MG63 (cell line): Measurements from ENCODE around the gene SLCO4A1. TPM values are rescaled to one million over a fixed set of nuclear protein-coding genes. Genes with fewer than 3 reads are reported as not detected.
"Not testable (repeated sequence)": the region's sequence is repeated elsewhere in the genome, so short reads cannot be mapped to it uniquely, and the experiment has no call there.

ENCODE experiments used
- DNase-seq: peaks from one replicate; pipeline ENCODE4 v3.0.0-alpha.2; 2020
- H3K27me3 ChIP-seq: fragments of 250-450 bp; sonication (Bioruptor Pico); 2 replicates; pipeline ENCODE4 v1.5.1; 2020; ENCODE audit warnings: mild to moderate bottlenecking, moderate library complexity
- H3K36me3 ChIP-seq: fragments of 250-450 bp; sonication (Bioruptor Pico); 2 replicates; pipeline ENCODE4 v1.5.1; 2020; ENCODE audit warnings: mild to moderate bottlenecking, moderate library complexity
- H3K4me3 ChIP-seq: fragments of 250-450 bp; sonication (Bioruptor Pico); 2 replicates; pipeline ENCODE4 v1.5.1; 2020; ENCODE audit warnings: mild to moderate bottlenecking, moderate library complexity
- H3K9me3 ChIP-seq: fragments of 250-450 bp; sonication (Bioruptor Pico); 2 replicates; pipeline ENCODE4 v1.5.1; 2020; ENCODE audit warnings: mild to moderate bottlenecking, moderate library complexity
- total RNA-seq: library from RNA; depleted of rRNA; stranded (reverse); fragments of >200 nt; shearing (Covaris generic); gene quantifications from 2 replicates; pipeline ENCODE4 v1.2.3, GENCODE V29; 2014; ENCODE audit warnings: low replicate concordance

The SLCO4A1 gene
- total RNA-seq, 1 experiment from 2014 or later: 23.0 TPM

GRCh38 chr20:62676976-62677375, 34.7 kb downstream of the SLCO4A1 start:
- Histone ChIP-seq H3K36me3 (peaks cover 4% of the 10 kb centered on the region; the same call in 1 of the 2 replicates), H3K9me3 (no peaks in the 10 kb centered on the region; the same call in 1 of the 2 replicates), H3K4me3 (no peak overlapping the region), H3K27me3 (no peaks in the 10 kb centered on the region)
- DNase-seq: no peak

DNA sequence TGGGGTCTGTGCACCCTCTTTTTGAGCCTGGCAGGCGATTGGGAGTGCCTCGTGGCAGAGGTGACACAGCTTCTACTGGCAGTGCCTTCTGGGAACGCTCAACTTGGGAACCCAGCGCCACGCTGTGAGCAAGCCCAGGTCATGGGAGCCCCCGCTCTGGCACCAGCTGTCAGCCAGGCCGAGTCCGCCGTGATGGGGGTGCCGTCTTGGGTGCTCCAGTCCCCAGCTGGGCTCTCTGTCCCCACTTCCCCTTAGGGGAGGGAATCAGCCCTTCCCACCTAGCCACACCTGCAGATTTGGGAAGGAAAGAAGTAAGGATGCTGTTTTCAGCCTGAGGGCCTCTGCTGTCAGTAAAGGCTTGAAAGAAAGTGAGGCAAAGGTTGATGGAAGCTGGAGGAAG, 35.4 kb downstream of the SLCO4A1 start:
- Histone ChIP-seq H3K9me3 (no peaks in the 10 kb centered on the region; the same call in 1 of the 2 replicates), H3K27me3 (no peaks in the 10 kb centered on the region)
- no peak for DNase-seq

GRCh38 chr20:62678553-62678952, 36.2 kb downstream of the SLCO4A1 start:
- no peak for DNase-seq
- Histone ChIP-seq H3K36me3 (no peaks in the 10 kb centered on the region), H3K9me3 (no peaks in the 10 kb centered on the region; the same call in 1 of the 2 replicates), H3K27me3 (no peaks in the 10 kb centered on the region), H3K4me3 (no peak overlapping the region)

More for the DNA sequence above, 35.4 kb downstream of the SLCO4A1 start:
- Histone ChIP-seq H3K36me3 (no peaks in the 10 kb centered on the region), H3K4me3 (no peak overlapping the region)

- no peak for DNase-seq
- no peaks in the 10 kb centered on the region for H3K27me3 ChIP-seq
- no peak overlapping the region for H3K4me3 ChIP-seq
- no peaks in the 10 kb centered on the region for H3K36me3 ChIP-seq
- H3K9me3 ChIP-seq: no peaks in the 10 kb centered on the region; the same call in 1 of the 2 replicates
Measured at GRCh38 chr20:62679978-62680589, 37.8 kb downstream of the SLCO4A1 start.

DNA sequence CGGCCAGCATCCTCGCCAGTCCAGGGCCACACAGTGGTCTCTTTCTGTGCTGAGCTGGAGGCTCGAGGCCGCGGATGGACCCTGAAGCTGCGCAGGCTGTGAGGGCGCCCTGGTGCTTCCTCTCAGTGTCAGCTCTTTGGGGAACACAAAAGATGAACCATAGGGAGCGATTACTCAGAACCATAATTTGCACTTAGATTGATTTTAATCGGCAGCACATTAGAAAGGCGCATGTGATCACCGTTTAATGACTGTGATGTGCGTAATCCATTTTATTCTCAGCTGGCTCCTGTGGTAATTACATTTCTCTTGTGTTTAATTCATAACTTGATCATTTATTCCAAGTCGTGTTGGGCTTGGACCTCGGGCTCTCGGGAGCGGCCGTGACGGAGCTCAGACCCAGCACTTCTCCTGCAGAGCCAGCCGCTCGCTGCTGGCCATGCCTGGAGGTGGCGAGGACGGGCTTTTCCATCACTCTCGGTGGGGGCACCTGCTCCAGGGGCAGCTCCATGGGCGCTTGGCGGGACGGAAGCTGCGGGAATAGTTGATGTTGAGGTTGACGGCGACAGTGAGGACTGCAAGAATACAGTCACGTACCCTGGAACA, 40.7 kb downstream of the SLCO4A1 start:
- no peak for DNase-seq
- Histone ChIP-seq H3K4me3 (no peak overlapping the region), H3K27me3 (no peaks in the 10 kb centered on the region), H3K36me3 (no peaks in the 10 kb centered on the region), H3K9me3 (no peaks in the 10 kb centered on the region; the same call in 1 of the 2 replicates)

DNA sequence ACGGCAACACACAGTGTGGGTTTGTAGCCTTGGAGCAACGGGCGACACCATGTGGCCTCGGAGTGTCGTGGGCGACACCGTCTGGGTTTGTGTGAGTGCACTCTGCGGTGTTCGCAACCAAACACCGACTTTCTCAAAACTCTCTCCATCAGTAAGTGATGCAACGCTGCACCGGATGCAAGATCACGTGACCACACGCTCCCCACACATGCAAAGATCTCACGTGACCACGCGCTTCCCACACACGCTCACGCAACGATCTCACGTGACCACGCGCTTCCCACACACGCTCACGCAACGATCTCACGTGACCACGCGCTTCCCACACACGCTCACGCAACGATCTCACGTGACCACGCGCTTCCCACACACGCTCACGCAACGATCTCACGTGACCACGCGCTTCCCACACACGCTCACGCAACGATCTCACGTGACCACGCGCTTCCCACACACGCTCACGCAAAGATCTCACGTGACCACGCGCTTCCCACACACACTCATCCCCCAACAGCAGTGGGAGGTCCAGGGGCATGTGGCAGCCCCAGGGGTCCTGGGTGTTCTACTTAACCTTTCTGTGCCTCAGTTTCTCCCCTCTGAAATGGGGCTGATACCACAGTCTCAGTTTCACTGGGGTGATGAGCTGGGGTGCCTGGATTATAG, 41.5 kb downstream of the SLCO4A1 start:
- not testable (repeated sequence) for H3K36me3 ChIP-seq, H3K27me3 ChIP-seq, H3K9me3 ChIP-seq, DNase-seq, H3K4me3 ChIP-seq

- no peak overlapping the region for H3K4me3 ChIP-seq
- H3K27me3 ChIP-seq: no peaks in the 10 kb centered on the region
- no peak for DNase-seq
- H3K9me3 ChIP-seq: no peaks in the 10 kb centered on the region; the same call in 1 of the 2 replicates
- no peaks in the 10 kb centered on the region for H3K36me3 ChIP-seq
Measured at GRCh38 chr20:62684981-62685380, 42.7 kb downstream of the SLCO4A1 start.

DNA sequence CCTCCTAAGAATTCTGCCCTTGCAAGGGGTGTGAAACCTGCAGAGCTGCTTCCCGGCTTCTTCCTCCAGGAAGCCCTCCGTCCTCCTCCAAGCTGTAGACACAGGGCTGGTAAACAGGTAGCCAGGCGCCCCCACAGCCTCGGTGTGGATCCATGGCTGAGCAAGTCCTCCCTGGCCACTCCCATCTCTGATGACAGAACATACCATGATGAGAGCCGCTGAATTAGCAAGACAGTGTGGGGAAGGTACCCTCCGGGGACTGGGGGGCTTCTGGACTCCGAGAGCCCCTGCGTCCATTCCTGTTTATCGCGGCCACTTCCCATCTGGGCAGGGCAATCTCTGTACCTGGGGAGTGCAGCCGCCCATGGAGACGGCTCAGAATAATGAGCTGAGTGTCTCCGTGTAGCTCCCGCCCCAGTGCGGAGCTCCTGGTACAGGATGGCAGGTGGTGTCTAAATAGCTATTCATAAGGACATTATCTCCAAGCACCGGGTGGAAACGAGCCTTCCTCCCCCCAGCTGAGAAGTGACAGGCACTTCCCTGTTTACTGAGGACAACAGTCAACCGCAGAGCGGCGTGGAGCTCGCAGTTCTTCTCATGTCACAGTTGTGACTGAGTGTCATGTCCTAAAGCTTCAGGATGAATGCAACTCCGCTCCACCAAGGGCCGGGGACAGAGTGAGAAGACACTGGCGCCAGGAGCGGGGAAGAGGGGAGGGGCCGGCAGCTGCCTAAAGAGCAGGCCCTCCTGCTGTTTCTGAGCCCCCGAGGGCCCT, 43.7 kb downstream of the SLCO4A1 start:
- no peak for DNase-seq
- no peaks in the 10 kb centered on the region for H3K36me3 ChIP-seq
- no peak overlapping the region for H3K4me3 ChIP-seq
- no peaks in the 10 kb centered on the region for H3K9me3 ChIP-seq
- H3K27me3 ChIP-seq: no peaks in the 10 kb centered on the region

- H3K36me3 ChIP-seq: no peaks in the 10 kb centered on the region
- DNase-seq: no peak
- no peaks in the 10 kb centered on the region for H3K9me3 ChIP-seq
- no peak overlapping the region for H3K4me3 ChIP-seq
- H3K27me3 ChIP-seq: no peaks in the 10 kb centered on the region
Measured at GRCh38 chr20:62686869-62687830, 44.8 kb downstream of the SLCO4A1 start.

DNA sequence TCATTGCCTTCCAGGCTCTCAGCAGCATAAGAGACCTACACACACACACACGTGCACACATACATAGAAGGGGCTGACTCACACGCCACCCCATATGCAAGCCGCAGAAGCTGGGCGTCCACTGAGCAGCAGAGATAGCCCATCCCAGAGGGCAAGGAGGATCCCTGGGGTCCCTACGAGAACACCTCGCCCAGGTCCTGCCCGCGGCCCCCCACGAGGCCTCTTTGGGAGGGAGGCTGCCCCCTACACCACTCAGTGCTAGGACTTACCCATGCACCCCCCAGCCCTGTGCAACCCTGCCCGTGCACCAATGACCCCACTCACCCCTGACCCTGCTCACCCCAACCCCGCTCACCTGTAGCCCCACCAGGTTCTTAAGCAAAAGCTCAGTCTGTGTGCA, 45.8 kb downstream of the SLCO4A1 start:
- Histone ChIP-seq H3K9me3 (no peaks in the 10 kb centered on the region), H3K36me3 (no peaks in the 10 kb centered on the region), H3K27me3 (no peaks in the 10 kb centered on the region), H3K4me3 (no peak overlapping the region)
- no peak for DNase-seq

GRCh38 chr20:62688855-62689460, 46.7 kb downstream of the SLCO4A1 start:
- Histone ChIP-seq H3K9me3 (no peaks in the 10 kb centered on the region), H3K27me3 (no peaks in the 10 kb centered on the region), H3K4me3 (no peak overlapping the region), H3K36me3 (no peaks in the 10 kb centered on the region)
- DNase-seq: no peak

DNA sequence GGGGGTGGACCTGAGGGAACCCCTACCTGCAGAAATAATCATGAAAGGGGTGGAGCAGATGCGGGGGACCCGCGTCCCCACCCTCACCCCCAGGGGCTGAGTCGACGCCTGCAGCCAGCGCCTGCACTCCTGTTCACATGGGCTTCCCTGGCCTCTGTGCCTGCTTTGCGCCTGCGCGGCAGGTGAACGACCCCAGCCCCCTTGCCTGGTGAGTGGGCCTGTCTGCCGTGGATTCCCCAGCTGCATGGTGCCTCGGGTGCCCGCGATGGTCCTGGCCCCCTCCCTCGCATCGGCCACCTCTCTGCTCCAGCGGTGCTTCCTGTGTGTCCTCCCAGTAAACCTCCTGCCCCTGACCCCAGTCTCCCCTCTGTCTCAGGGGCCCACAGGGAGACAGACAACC, 47.6 kb downstream of the SLCO4A1 start:
- Histone ChIP-seq H3K4me3 (no peak overlapping the region), H3K36me3 (no peaks in the 10 kb centered on the region), H3K27me3 (no peaks in the 10 kb centered on the region), H3K9me3 (no peaks in the 10 kb centered on the region)
- no peak for DNase-seq

DNA sequence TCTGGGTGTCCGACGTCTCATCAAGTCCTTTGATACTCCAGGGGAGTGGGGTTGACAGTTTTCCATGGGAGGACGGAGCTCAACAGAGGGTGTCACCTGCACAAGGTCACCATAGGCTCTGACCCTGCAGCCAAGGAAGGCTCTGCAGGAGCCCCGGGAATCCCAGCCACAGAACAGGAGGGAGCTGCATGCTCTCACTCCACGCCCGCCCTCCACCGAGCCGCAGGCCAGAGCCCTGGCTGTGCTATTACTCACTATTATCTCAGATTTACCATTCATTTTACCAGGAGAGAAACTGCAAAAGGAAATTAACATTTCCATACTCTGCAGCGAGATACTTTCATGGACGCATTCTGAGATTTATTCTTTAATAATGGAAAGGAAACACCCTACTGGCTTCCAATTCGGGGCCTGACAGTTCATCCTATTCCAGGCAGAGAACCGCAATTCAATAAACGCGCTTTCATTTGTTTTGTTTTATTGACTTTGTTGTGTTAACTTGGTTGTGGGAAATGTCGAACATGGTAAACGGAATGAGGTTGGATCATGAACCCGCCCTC, 48.0 kb downstream of the SLCO4A1 start:
- no peak for DNase-seq
- Histone ChIP-seq H3K36me3 (no peaks in the 10 kb centered on the region), H3K9me3 (no peaks in the 10 kb centered on the region), H3K4me3 (no peak overlapping the region), H3K27me3 (no peaks in the 10 kb centered on the region)

GRCh38 chr20:62691487-62691886, 49.2 kb downstream of the SLCO4A1 start:
- no peak overlapping the region for H3K4me3 ChIP-seq
- no peaks in the 10 kb centered on the region for H3K27me3 ChIP-seq
- no peak for DNase-seq
- H3K9me3 ChIP-seq: no peaks in the 10 kb centered on the region
- H3K36me3 ChIP-seq: no peaks in the 10 kb centered on the region

GRCh38 chr20:62692176-62692575, 49.9 kb downstream of the SLCO4A1 start:
- Histone ChIP-seq H3K27me3 (no peaks in the 10 kb centered on the region), H3K4me3 (no peak overlapping the region), H3K36me3 (no peaks in the 10 kb centered on the region), H3K9me3 (no peaks in the 10 kb centered on the region)
- DNase-seq: no peak
